ENCODE measurements around the gene DCTD. TPM values are rescaled to one million over a fixed set of nuclear protein-coding genes. Genes with fewer than 3 reads are reported as not detected.

DCTD gene
- total RNA-seq, 1 donor from 2014 or later, result 44.5 TPM

DNA sequence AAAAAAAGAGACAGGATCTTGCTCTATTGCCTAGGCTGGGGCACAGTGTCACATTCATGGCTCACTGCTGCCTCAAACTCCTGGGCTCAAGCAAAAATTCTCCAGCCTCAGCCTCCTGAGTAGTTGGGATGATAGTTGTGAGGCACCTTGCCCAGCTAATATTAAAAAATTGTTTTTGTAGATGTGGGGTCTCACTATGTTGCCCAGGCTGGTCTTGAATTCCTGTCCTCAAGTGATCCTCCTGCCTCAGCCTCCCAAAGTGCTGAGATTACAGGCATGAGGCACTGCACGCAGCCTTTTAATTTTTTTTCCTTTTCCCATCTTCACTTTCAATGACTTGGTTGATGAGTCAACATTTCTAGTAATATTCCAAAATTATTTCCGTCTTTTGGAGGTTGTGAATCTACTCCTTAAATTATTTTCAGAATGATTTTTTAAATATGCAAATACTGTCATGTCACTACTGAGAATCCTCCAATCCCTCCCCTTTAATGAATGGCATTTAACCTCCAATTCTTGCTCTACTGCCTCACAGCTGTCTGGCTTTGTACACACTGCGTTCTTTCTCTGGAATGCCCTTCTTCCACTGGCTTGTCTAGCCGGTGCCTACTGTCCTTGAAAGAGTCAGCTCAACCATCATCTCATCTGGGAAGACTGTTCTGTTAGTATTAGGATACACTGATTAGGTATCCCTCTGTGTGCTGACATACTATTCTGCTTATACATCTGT is 27.5 kb upstream of the DCTD start:
- DNase-seq, result no peak
- Mint-ChIP-seq H3K27ac (ENCODE audit: unreplicated experiment) (no peak overlapping the region), H3K9me3 (ENCODE audit: unreplicated experiment) (peaks cover 4% of the 10 kb centered on the region), H3K4me1 (ENCODE audit: low read depth, unreplicated experiment) (no peaks in the 10 kb centered on the region), H3K27me3 (ENCODE audit: unreplicated experiment) (no peaks in the 10 kb centered on the region), H3K36me3 (ENCODE audit: unreplicated experiment) (peaks cover 4% of the 10 kb centered on the region), H3K4me3 (ENCODE audit: unreplicated experiment) (no peak overlapping the region)
- TF ChIP-seq CTCF (IDR thresholded peaks at IDR 0.05; ENCODE audit: partially characterized antibody, unreplicated experiment), result no peak

GRCh38 chr4:182939680-182940079 is 22.5 kb upstream of the DCTD start:
- DNase-seq, result no peak
- Mint-ChIP-seq H3K36me3 (ENCODE audit: unreplicated experiment) (peaks cover under 1% of the 10 kb centered on the region), H3K4me1 (ENCODE audit: low read depth, unreplicated experiment) (no peaks in the 10 kb centered on the region), H3K4me3 (ENCODE audit: unreplicated experiment) (no peak overlapping the region), H3K27ac (ENCODE audit: unreplicated experiment) (no peak overlapping the region), H3K9me3 (ENCODE audit: unreplicated experiment) (peaks cover 4% of the 10 kb centered on the region), H3K27me3 (ENCODE audit: unreplicated experiment) (no peaks in the 10 kb centered on the region)
- no peak for TF ChIP-seq CTCF (IDR thresholded peaks at IDR 0.05; ENCODE audit: partially characterized antibody, unreplicated experiment)

GRCh38 chr4:182938205-182938645 is 21.0 kb upstream of the DCTD start:
- Mint-ChIP-seq H3K27ac (ENCODE audit: unreplicated experiment) (no peak overlapping the region), H3K4me1 (ENCODE audit: low read depth, unreplicated experiment) (no peaks in the 10 kb centered on the region), H3K9me3 (ENCODE audit: unreplicated experiment) (peaks cover 3% of the 10 kb centered on the region), H3K27me3 (ENCODE audit: unreplicated experiment) (peaks cover 2% of the 10 kb centered on the region), H3K4me3 (ENCODE audit: unreplicated experiment) (no peak overlapping the region), H3K36me3 (ENCODE audit: unreplicated experiment) (no peaks in the 10 kb centered on the region)
- peak; percentile 79 for DNase-seq
- TF ChIP-seq CTCF (IDR thresholded peaks at IDR 0.05; ENCODE audit: partially characterized antibody, unreplicated experiment), result peak; percentile 78

GRCh38 chr4:182937268-182938204 is 20.4 kb upstream of the DCTD start:
- no peak for TF ChIP-seq CTCF (IDR thresholded peaks at IDR 0.05; ENCODE audit: partially characterized antibody, unreplicated experiment)
- Mint-ChIP-seq H3K27ac (ENCODE audit: unreplicated experiment) (no peak overlapping the region), H3K27me3 (ENCODE audit: unreplicated experiment) (peaks cover 2% of the 10 kb centered on the region), H3K36me3 (ENCODE audit: unreplicated experiment) (no peaks in the 10 kb centered on the region), H3K9me3 (ENCODE audit: unreplicated experiment) (peaks cover 3% of the 10 kb centered on the region), H3K4me3 (ENCODE audit: unreplicated experiment) (no peak overlapping the region), H3K4me1 (ENCODE audit: low read depth, unreplicated experiment) (no peaks in the 10 kb centered on the region)
- no peak for DNase-seq
